ENCODE data around the gene SPART.

The SPART gene

GRCh38 chr13:36258831-36259230 lies 87.4 kb downstream of the SPART start:
- TF ChIP-seq EZH2phosphoT487 (conservative IDR thresholded peaks at IDR 0.05; ENCODE audit: low read length) (no peak), CTCF (IDR thresholded peaks at IDR 0.05; ENCODE audit: insufficient read depth, low read length, poor library complexity, severe bottlenecking) (no peak)
- no peak overlapping the region for H3K27ac ChIP-seq (ENCODE audit: low read depth, low read length)

More at GRCh38 chr13:36258831-36259230, 87.4 kb downstream of the SPART start:
- Histone ChIP-seq H2AFZ (ENCODE audit: low read depth, low read length, severe bottlenecking) (no peak overlapping the region), H3K4me2 (ENCODE audit: low read depth, low read length, poor library complexity, severe bottlenecking) (no peak overlapping the region), H3K9me2 (replicated peaks; ENCODE audit: insufficient read depth, low read length) (no peaks in the 10 kb centered on the region), H4K20me1 (ENCODE audit: low read depth, low read length) (no peaks in the 10 kb centered on the region), H3K4me3 (ENCODE audit: insufficient read depth, low read length, poor library complexity, severe bottlenecking) (no peak overlapping the region), H3K9ac (ENCODE audit: low read length) (no peak overlapping the region), H3K79me2 (ENCODE audit: insufficient read depth, low read length) (no peaks in the 10 kb centered on the region), H3K36me3 (ENCODE audit: low read length) (no peaks in the 10 kb centered on the region), H3F3A (ENCODE audit: insufficient read depth) (no peaks in the 10 kb centered on the region), H3K9me3 (ENCODE audit: insufficient read depth, low read length) (no peaks in the 10 kb centered on the region), H3K27me3 (ENCODE audit: low read length) (no peaks in the 10 kb centered on the region)

All from SU-DHL-6 (cell line).